AG04450 (cell line): ENCODE measurements around the gene NOG. TPM values are rescaled to one million over a fixed set of nuclear protein-coding genes. Genes with fewer than 3 reads are reported as not detected.

ENCODE experiments used
- CTCF ChIA-PET: fragments of 300-600, 350-600 bp; formaldehyde crosslinking; extraction: SDS; loops from one replicate; lab custom pipeline; 2022; ENCODE audit warnings: antibody characterized with exemption, inconsistent platforms; lab: Charles Lee
- POLR2A ChIA-PET: fragments of 350-600 bp; formaldehyde crosslinking; extraction: SDS; loops from one replicate; lab custom pipeline; 2021; ENCODE audit warnings: antibody characterized with exemption, inconsistent platforms; lab: Yijun Ruan, JAX
- DNase-seq: peaks from one replicate; pipeline ENCODE4 v3.0.0-alpha.2; 2011; ENCODE audit warnings: low read depth, low spot score
- H3K27ac ChIP-seq: one replicate; pipeline ENCODE4 v1.5.1; 2012; ENCODE audit warnings: low read depth, low read length, control low read depth
- H3K27me3 ChIP-seq: one replicate; pipeline ENCODE4 v1.6.0; 2012; ENCODE audit warnings: low read length; ENCODE audit not compliant: control insufficient read depth, insufficient read depth
- H3K4me3 ChIP-seq: 2 replicates; pipeline ENCODE4 v1.5.1; 2011; ENCODE audit warnings: mild to moderate bottlenecking, low read depth, low read length, control low read depth
- H3K9me3 ChIP-seq: 2 replicates; pipeline ENCODE4 v1.5.1; 2012; ENCODE audit warnings: low read length; ENCODE audit not compliant: control insufficient read depth, insufficient read depth
- CTCF ChIP-seq: IDR thresholded peaks from 2 replicates; pipeline ENCODE4 v1.5.1; 2011; ENCODE audit warnings: low read depth, low read length, control low read depth, inconsistent platforms
- polyA plus RNA-seq: library from polyadenylated mRNA; depleted of rRNA; stranded (reverse); fragments of >200 nt; gene quantifications from 2 replicates; pipeline ENCODE4 v1.2.3, GENCODE V29; 2011

The NOG gene
- polyA plus RNA-seq, 1 experiment = 0.64 TPM

- Histone ChIP-seq H3K4me3 (no peak overlapping the region), H3K27ac (no peak overlapping the region), H3K27me3 (no peaks in the 10 kb centered on the region), H3K9me3 (no peaks in the 10 kb centered on the region)
- ChIA-PET CTCF (interaction anchor here (0.7 to 1.1 kb wide), 2 partner anchors 91 to 1590 kb away, joined by 3 to 4 read pairs; no protein-coding TSS in a partner anchor), POLR2A (no interaction called here)
- DNase-seq = no peak
- TF ChIP-seq CTCF = no peak
These were observed 30.8 kb downstream of the NOG start for GRCh38 chr17:56624309-56624708.

- ChIA-PET CTCF (interaction anchor here (0.7 to 1.1 kb wide), 2 partner anchors 91 to 1590 kb away, joined by 3 to 4 read pairs; no protein-coding TSS in a partner anchor), POLR2A (no interaction called here)
- no peaks in the 10 kb centered on the region for H3K27me3 ChIP-seq
- DNase-seq = no peak
- H3K4me3 ChIP-seq = no peak overlapping the region
- H3K9me3 ChIP-seq = no peaks in the 10 kb centered on the region
- H3K27ac ChIP-seq = no peak overlapping the region
- no peak for TF ChIP-seq CTCF
These were observed 31.4 kb downstream of the NOG start for GRCh38 chr17:56624912-56625311.

GRCh38 chr17:56629531-56630075, 36.1 kb downstream of the NOG start:
- Histone ChIP-seq H3K27me3 (no peaks in the 10 kb centered on the region), H3K4me3 (no peak overlapping the region), H3K9me3 (no peaks in the 10 kb centered on the region), H3K27ac (no peak overlapping the region)
- TF ChIP-seq CTCF = peak; percentile 61
- POLR2A ChIA-PET = no interaction called here
- DNase-seq = peak; percentile 7
- CTCF ChIA-PET = interaction anchor here (0.5 to 1.9 kb wide), 11 partner anchors 9 to 1205 kb away, joined by 3 to 11 read pairs (median 3); partner anchors contain the start of gene NOG

GRCh38 chr17:56630202-56630601, 36.7 kb downstream of the NOG start:
- no peak overlapping the region for H3K27ac ChIP-seq
- H3K4me3 ChIP-seq = no peak overlapping the region
- H3K27me3 ChIP-seq = peaks cover 2% of the 10 kb centered on the region
- DNase-seq = no peak
- ChIA-PET CTCF (interaction anchor here (1.0 to 1.9 kb wide), 7 partner anchors 8 to 785 kb away, joined by 3 to 11 read pairs (median 3); partner anchors contain the start of gene NOG), POLR2A (no interaction called here)
- no peaks in the 10 kb centered on the region for H3K9me3 ChIP-seq
- no peak for TF ChIP-seq CTCF

GRCh38 chr17:56633681-56634080, 40.2 kb downstream of the NOG start:
- no peak overlapping the region for H3K27ac ChIP-seq
- CTCF ChIA-PET = no interaction called here

More at GRCh38 chr17:56633681-56634080, 40.2 kb downstream of the NOG start:
- no peak overlapping the region for H3K4me3 ChIP-seq
- POLR2A ChIA-PET = no interaction called here
- peaks cover 5% of the 10 kb centered on the region for H3K27me3 ChIP-seq
- DNase-seq = no peak
- H3K9me3 ChIP-seq = no peaks in the 10 kb centered on the region
- TF ChIP-seq CTCF = no peak
